IMR-90 (cell line): Measurements from ENCODE around the gene TRAPPC4. TPM values are rescaled to one million over a fixed set of nuclear protein-coding genes. Genes with fewer than 3 reads are reported as not detected.

Experiments used
- ATAC-seq: fragments of 200-7000 bp; cut with Tn5 transposase; 2 replicates; pipeline ENCODE4 v1.9.1; 2020; ENCODE audit warnings: low read depth, mild to moderate bottlenecking, moderate library complexity
- BruUV-seq: library from RNA; stranded (reverse); fragments of 400-500 nt; replicated peaks from 2 replicates; lab custom pipeline; 2021; lab: Mats Ljungman, UMichigan
- CTCF ChIA-PET: fragments of 300-600 bp; formaldehyde crosslinking; extraction: SDS; loops from one replicate; lab custom pipeline; 2021; ENCODE audit warnings: antibody characterized with exemption; lab: Yijun Ruan, JAX
- POLR2A ChIA-PET: fragments of 300-600 bp; sonication (Branson Sonifier 250); formaldehyde crosslinking; loops from one replicate; lab custom pipeline; 2022; ENCODE audit warnings: antibody characterized with exemption; ENCODE audit not compliant: unreplicated experiment; lab: Charles Lee
- DNase-seq: peaks from one replicate; pipeline ENCODE4 v3.0.0; 2013
- H2AFZ ChIP-seq: replicated peaks from 2 replicates; pipeline ENCODE3; 2013; ENCODE audit warnings: low read length, mild to moderate bottlenecking; ENCODE audit not compliant: poor library complexity
- H2AK5ac ChIP-seq: 2 replicates; pipeline ENCODE4 v1.6.1; 2013; ENCODE audit warnings: low read depth, low read length, inconsistent platforms
- H2AK9ac ChIP-seq: replicated peaks from 2 replicates; pipeline ENCODE3; 2013; ENCODE audit warnings: mild to moderate bottlenecking, low read depth, low read length, moderate library complexity; ENCODE audit not compliant: poor library complexity
- H2BK120ac ChIP-seq: 2 replicates; pipeline ENCODE4 v1.6.1; 2013; ENCODE audit warnings: low read depth, low read length, inconsistent platforms
- H2BK15ac ChIP-seq: 3 replicates; pipeline ENCODE4 v1.6.1; 2013; ENCODE audit warnings: low read depth, low read length, inconsistent platforms
- H2BK20ac ChIP-seq: 2 replicates; pipeline ENCODE4 v1.6.1; 2013; ENCODE audit warnings: low read depth, mild to moderate bottlenecking, inconsistent platforms, low read length, moderate library complexity
- H2BK5ac ChIP-seq: 2 replicates; pipeline ENCODE4 v1.6.1; 2013; ENCODE audit warnings: mild to moderate bottlenecking, low read depth, low read length, inconsistent platforms; ENCODE audit not compliant: poor library complexity, severe bottlenecking
- H3K14ac ChIP-seq: replicated peaks from 2 replicates; pipeline ENCODE4 v1.6.1; 2013; ENCODE audit warnings: low read depth, low read length, inconsistent platforms
- H3K18ac ChIP-seq: 2 replicates; pipeline ENCODE4 v1.6.1; 2013; ENCODE audit warnings: low read depth, low read length, control low read depth
- H3K23ac ChIP-seq: 2 replicates; pipeline ENCODE4 v1.6.1; 2013; ENCODE audit warnings: low read depth, low read length, inconsistent platforms
- H3K27ac ChIP-seq: 2 replicates; pipeline ENCODE4 v1.5.1; 2013; ENCODE audit warnings: mild to moderate bottlenecking, control low read depth, low read length; ENCODE audit not compliant: insufficient read depth
- H3K27me3 ChIP-seq: 2 replicates; pipeline ENCODE4 v1.6.1; 2013; ENCODE audit warnings: low read length; ENCODE audit not compliant: control insufficient read depth, insufficient read depth
- H3K36me3 ChIP-seq: 2 replicates; pipeline ENCODE4 v1.6.1; 2013; ENCODE audit warnings: low read length, mixed read lengths; ENCODE audit not compliant: control insufficient read depth, insufficient read depth
- H3K4ac ChIP-seq: 2 replicates; pipeline ENCODE4 v1.6.1; 2013; ENCODE audit warnings: low read depth, low read length, inconsistent platforms
- H3K4me1 ChIP-seq: 2 replicates; pipeline ENCODE4 v1.6.1; 2013; ENCODE audit warnings: low read length, mixed read lengths; ENCODE audit not compliant: control insufficient read depth, insufficient read depth
- H3K4me2 ChIP-seq: 2 replicates; pipeline ENCODE4 v1.6.1; 2013; ENCODE audit warnings: low read depth, mild to moderate bottlenecking, control low read depth, low read length, moderate library complexity
- H3K4me3 ChIP-seq: 2 replicates; pipeline ENCODE4 v1.5.1; 2013; ENCODE audit warnings: low read depth, mild to moderate bottlenecking, control low read depth, low read length, moderate library complexity; ENCODE audit not compliant: insufficient read depth
- H3K56ac ChIP-seq: 2 replicates; pipeline ENCODE4 v1.6.1; 2013; ENCODE audit warnings: low read length, inconsistent platforms; ENCODE audit not compliant: insufficient read depth; ENCODE audit errors: extremely low read depth
- H3K79me1 ChIP-seq, 2 experiments: 2 replicates each; pipeline ENCODE4 v1.6.1; 2013; ENCODE audit warnings: low read length in 2 of 2, inconsistent platforms in 1 of 2, low read depth in 1 of 2
- H3K9ac ChIP-seq: 2 replicates; pipeline ENCODE4 v1.6.1; 2013; ENCODE audit warnings: low read depth, low read length, control low read depth
- H3K9me1 ChIP-seq: 2 replicates; pipeline ENCODE4 v1.6.1; 2013; ENCODE audit warnings: low read length, inconsistent platforms; ENCODE audit not compliant: insufficient read depth
- H3K9me3 ChIP-seq: 2 replicates; pipeline ENCODE4 v1.6.1; 2013; ENCODE audit warnings: low read length; ENCODE audit not compliant: control insufficient read depth, insufficient read depth
- H4K20me1 ChIP-seq: 2 replicates; pipeline ENCODE4 v1.6.1; 2013; ENCODE audit warnings: low read length, inconsistent platforms; ENCODE audit not compliant: insufficient read depth
- H4K5ac ChIP-seq: 2 replicates; pipeline ENCODE4 v1.6.1; 2013; ENCODE audit warnings: mild to moderate bottlenecking, low read depth, low read length, control low read depth
- H4K8ac ChIP-seq, 2 experiments: 2 replicates each; pipeline ENCODE4 v1.6.1; 2013; ENCODE audit warnings: low read depth in 2 of 2, low read length in 2 of 2, control low read depth in 1 of 2, inconsistent platforms in 1 of 2
- H4K91ac ChIP-seq: 2 replicates; pipeline ENCODE4 v1.6.1; 2013; ENCODE audit warnings: low read depth, low read length, inconsistent platforms; ENCODE audit not compliant: insufficient read depth
- FOS ChIP-seq: fragments of 150-350 bp; IDR thresholded peaks from 2 replicates; pipeline ENCODE4 v1.6.1; 2016; ENCODE audit warnings: low read depth, low read length
- SMC3 ChIP-seq: fragments of 150-350 bp; IDR thresholded peaks from 2 replicates; pipeline ENCODE4 v1.6.1; 2016; ENCODE audit warnings: low read depth, mild to moderate bottlenecking, antibody characterized with exemption, low read length, moderate library complexity
- WGBS, 2 experiments: methylation state at CpG; one replicate each; pipeline versions ENCODE4 v1.1.5 to v1.1.7; 2013; ENCODE audit warnings: missing lambda C conversion rate in 2 of 2; ENCODE audit not compliant: insufficient read length in 1 of 2; ENCODE audit errors: extremely low coverage in 2 of 2; 5-methylcytosine and 5-hydroxymethylcytosine counted together
- dilution Hi-C: fragments of 300-500 bp; cut with HindIII; formaldehyde crosslinking; loops from one replicate; pipeline ENCODE4 v1.14.3; 2018; ENCODE audit warnings: low sequenced_read_pairs; ENCODE audit not compliant: unreplicated experiment
- in situ Hi-C: fragments of 300-500 bp; cut with MboI; formaldehyde crosslinking; loops from 3 replicates; pipeline ENCODE4 v1.14.3; 2019; ENCODE audit warnings: low sequenced_read_pairs, inconsistent platforms, mixed read lengths
- intact Hi-C: fragments of 100-400 bp; cut with micrococcal nuclease; formaldehyde crosslinking; loops from 2 replicates; pipeline ENCODE4 v1.10.0; 2022
- polyA plus RNA-seq, 3 experiments: library from polyadenylated mRNA; depleted of rRNA; stranded (reverse); fragments of >200 nt; gene quantifications; 2 replicates each; pipeline ENCODE4 v1.2.3, GENCODE V29; 2012; ENCODE audit warnings: low replicate concordance in 1 of 3
- total RNA-seq: library from RNA; depleted of rRNA; stranded (reverse); fragments of >200 nt; gene quantifications from 2 replicates; pipeline ENCODE4 v1.2.3, GENCODE V29; 2012

Gene TRAPPC4
- total and polyA plus RNA-seq, 2 of the 4 experiments (the other 2 are of a cell fraction) = 102 to 162 TPM

GRCh38 chr11:118998822-118999221 lies 19.7 kb upstream of the TRAPPC4 start:
- intact Hi-C loops (no loop called here), in situ Hi-C loops (no loop called here), dilution Hi-C loops (no loop called here)
- Histone ChIP-seq H3K27me3 (no peaks in the 10 kb centered on the region), H2BK5ac (peak overlapping the region; percentile 77), H2AK9ac (peak overlapping the region; percentile 94), H3K14ac (peak overlapping the region; percentile 67), H2BK15ac (peak overlapping the region; percentile 68; the same call in 1 of the 3 replicates), H3K9me3 (no peaks in the 10 kb centered on the region), H3K36me3 (peaks cover 11% of the 10 kb centered on the region), H3K27ac (peak overlapping the region; percentile 64), H2AFZ (peak overlapping the region; percentile 93), H3K4me3 (peak overlapping the region; percentile 83), H3K4me1 (peaks cover 7% of the 10 kb centered on the region), H3K79me1 (peaks cover 22 to 61% of the 10 kb centered on the region in 2 experiments), H3K56ac (peak overlapping the region; percentile 49), H2BK20ac (0 out of 2 replicates have a peak overlapping the region, but pooled peaks have one; percentile 27), H4K20me1 (no peaks in the 10 kb centered on the region), H3K9ac (peak overlapping the region; percentile 71), H3K9me1 (peaks cover 8% of the 10 kb centered on the region), H3K4ac (peak overlapping the region; percentile 80), H4K5ac (peak overlapping the region; percentile 44; the same call in 1 of the 2 replicates), H3K23ac (peak overlapping the region; percentile 93), H2BK120ac (no peak overlapping the region), H4K8ac (peak overlapping the region; percentile 61 to 93), H3K18ac (no peak overlapping the region), H4K91ac (peak overlapping the region; percentile 74; the same call in 1 of the 2 replicates), H3K4me2 (peak overlapping the region; percentile 98), H2AK5ac (peak overlapping the region; percentile 71; the same call in 1 of the 2 replicates)
- ATAC-seq (no peak), DNase-seq (peak; percentile 72)
- WGBS, 2 experiments = no CpG with 5 or more reads among the region's 6 CpGs
- POLR2A ChIA-PET = no interaction called here
- TSS peak; percentile 39 for BruUV-seq
- TF ChIP-seq FOS (peak; percentile 30; the same call in 1 of the 2 replicates), SMC3 (no peak)
- CTCF ChIA-PET = no interaction called here
